ENCODE measurements around the gene ABCC4. TPM values are rescaled to one million over a fixed set of nuclear protein-coding genes. Genes with fewer than 3 reads are reported as not detected.

The ABCC4 gene
- total and polyA plus RNA-seq, 2 experiments from 2014 or later: 4.3 to 12.2 TPM

GRCh38 chr13:95049772-95050171 is 251.5 kb downstream of the ABCC4 start (continued):
- TF ChIP-seq CTCF (conservative IDR thresholded peaks at IDR 0.05; ENCODE audit: low read depth in 2 of 2) (no peak), REST (IDR thresholded peaks at IDR 0.05; ENCODE audit: unreplicated experiment) (no peak), CREB1 (CRISPR knock-in tag; IDR thresholded peaks at IDR 0.05; ENCODE audit: low read depth) (no peak), ETS1 (IDR thresholded peaks at IDR 0.05) (no peak)

GRCh38 chr13:95044452-95045205 is 256.6 kb downstream of the ABCC4 start:
- no peak for DNase-seq (ENCODE audit: low spot score)
- Mint-ChIP-seq H3K4me1 (no peaks in the 10 kb centered on the region), H3K27me3 (ENCODE audit: insufficient read depth, low read depth, poor library complexity) (no peaks in the 10 kb centered on the region), H3K9me3 (no peaks in the 10 kb centered on the region), H3K27ac (no peak overlapping the region), H3K36me3 (ENCODE audit: low read depth) (no peaks in the 10 kb centered on the region), H3K4me3 (no peak overlapping the region)
- H3K27me3 ChIP-seq (ENCODE audit: insufficient read depth): no peaks in the 10 kb centered on the region
- no peak for ATAC-seq
- H3K27ac ChIP-seq (ENCODE audit: low read depth): no peak overlapping the region
- TF ChIP-seq STAT1 (IDR thresholded peaks at IDR 0.05; ENCODE audit: unreplicated experiment) (no peak), EZH2phosphoT487 (IDR thresholded peaks at IDR 0.05; ENCODE audit: unreplicated experiment) (no peak), JUNB (IDR thresholded peaks at IDR 0.05; ENCODE audit: unreplicated experiment) (no peak), EZH2 (IDR thresholded peaks at IDR 0.05; ENCODE audit: low read depth, unreplicated experiment) (no peak), POLR2AphosphoS5 (IDR thresholded peaks at IDR 0.05; ENCODE audit: low read depth) (no peak), ZNF114 (CRISPR knock-in tag; IDR thresholded peaks at IDR 0.05) (no peak)
- no peak overlapping the region for H3K4me3 ChIP-seq
- no peaks in the 10 kb centered on the region for H4K20me1 ChIP-seq (replicated peaks; ENCODE audit: insufficient read depth)
- no peak overlapping the region for H3K4me2 ChIP-seq
- H3K9me2 ChIP-seq (ENCODE audit: insufficient read depth): 0 out of 2 replicates have a peak, but pooled peaks cover 11% of the 10 kb centered on the region
- H3K4me1 ChIP-seq (ENCODE audit: insufficient read depth): no peaks in the 10 kb centered on the region
- H3F3A ChIP-seq (replicated peaks; ENCODE audit: low read depth): no peaks in the 10 kb centered on the region
- H3K79me2 ChIP-seq (replicated peaks; ENCODE audit: insufficient read depth): no peaks in the 10 kb centered on the region
- no peaks in the 10 kb centered on the region for H3K36me3 ChIP-seq (ENCODE audit: insufficient read depth)
- H2AFZ ChIP-seq: no peak overlapping the region
